H1 (cell line): ENCODE measurements around the gene MACC1. TPM values are rescaled to one million over a fixed set of nuclear protein-coding genes. Genes with fewer than 3 reads are reported as not detected.

ENCODE experiments used
- CBX8 ChIP-seq: fragments of 300-800, 300-1000 bp; sonication (generic); IDR thresholded peaks from 2 replicates; pipeline ENCODE4 v1.7.1; 2016; ENCODE audit warnings: low read depth, low read length, borderline replicate concordance
- EGR1 ChIP-seq: IDR thresholded peaks from 2 replicates; pipeline ENCODE4 v1.6.1; 2011; ENCODE audit warnings: low read depth, low read length, borderline replicate concordance
- polyA plus RNA-seq, 7 experiments: library from polyadenylated mRNA; depleted of rRNA in 3 of 7; stranded (reverse) in 5 of 7; unstranded in 2 of 7; fragments of >200 nt in 5 of 7; fragments of 200-250 nt in 2 of 7; gene quantifications; 1 replicate in 5 of 7; 2 replicates in 1 of 7; 4 replicates in 1 of 7; pipeline versions ENCODE4 v1.2.1 to v1.2.3, GENCODE V29; 2011 to 2013; ENCODE audit warnings: missing spikeins in 2 of 7, mixed read lengths in 2 of 7
- total RNA-seq: library from RNA; stranded (reverse); fragmentation: NEBNext Ultra II Directional; extraction: Animal tissue kit (Norgen Biotek cat#: 25700); gene quantifications from 2 replicates; pipeline ENCODE4 v1.2.1, GENCODE V29; 2021

The MACC1 gene
- total and polyA plus RNA-seq, 2 of the 8 experiments (the other 6 are each of a cell fraction or from before 2014, with no cell fraction given) = 2.0 to 17.2 TPM

DNA sequence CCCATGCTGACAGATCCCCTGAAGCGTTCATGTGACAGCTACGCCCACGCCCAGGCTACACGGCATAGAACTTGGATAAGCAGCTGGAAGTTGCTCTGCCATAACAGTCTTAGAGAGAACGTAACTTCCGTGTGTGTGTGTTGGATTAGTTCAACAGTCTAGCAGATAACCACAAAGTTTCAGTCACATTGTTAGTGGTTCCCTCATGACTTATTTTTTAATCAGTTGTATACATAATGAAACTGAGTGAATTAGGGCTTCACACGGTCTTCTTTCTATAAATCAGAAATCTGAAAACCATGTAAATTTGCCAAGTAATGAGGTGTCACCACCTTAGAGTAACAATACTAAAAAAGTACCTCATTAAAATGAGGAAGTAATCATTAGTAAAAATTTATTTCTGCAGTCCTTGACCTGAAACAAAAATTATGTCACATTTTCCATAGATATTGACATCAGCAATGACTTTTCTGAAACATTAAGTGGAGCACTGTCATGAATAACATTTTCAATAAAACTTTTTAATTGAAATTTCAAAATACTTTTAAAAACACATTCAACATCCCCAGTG, 21.7 kb upstream of the MACC1 start (continued):
- TF ChIP-seq CBX8 = no peak
- TF ChIP-seq EGR1 = no peak
